Epithelial cell of prostate (primary cell): ENCODE measurements around the gene TNC.
A peak's percentile ranks its signal among the peaks of the same experiment; 100 is the strongest.

Source experiments
- DNase-seq: peaks from one replicate; pipeline ENCODE4 v3.0.0-alpha.2; 2011; ENCODE audit warnings: low read depth, low spot score
- H3K27ac ChIP-seq: fragments of 450-650 bp; 2 replicates; pipeline ENCODE4 v1.5.1; 2017; ENCODE audit warnings: mild to moderate bottlenecking

Gene TNC

DNA sequence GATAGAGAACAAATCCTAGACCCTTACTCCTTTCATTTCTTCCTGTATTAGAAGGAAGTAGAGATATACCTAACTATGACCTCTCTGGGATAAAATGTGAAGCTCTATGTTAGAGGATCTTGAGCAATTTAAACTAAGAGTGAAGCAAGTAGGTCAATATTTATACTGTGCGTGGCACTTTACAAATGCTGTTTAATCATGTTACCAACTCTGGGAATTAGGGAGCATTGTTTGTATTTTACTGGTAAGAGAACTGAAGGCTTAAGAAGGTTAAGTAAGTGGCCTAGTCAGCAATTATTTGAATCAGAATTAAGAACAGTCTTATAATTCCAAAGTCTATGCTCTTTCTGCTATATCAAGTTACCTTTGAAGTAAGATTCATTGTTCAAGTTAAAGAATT lies 12.0 kb downstream of the TNC start:
- H3K27ac ChIP-seq, result peak overlapping the region; percentile 71
- peak; percentile 40 for DNase-seq

GRCh38 chr9:115104908-115105307 lies 13.0 kb downstream of the TNC start:
- peak overlapping the region; percentile 71 for H3K27ac ChIP-seq
- no peak for DNase-seq

DNA sequence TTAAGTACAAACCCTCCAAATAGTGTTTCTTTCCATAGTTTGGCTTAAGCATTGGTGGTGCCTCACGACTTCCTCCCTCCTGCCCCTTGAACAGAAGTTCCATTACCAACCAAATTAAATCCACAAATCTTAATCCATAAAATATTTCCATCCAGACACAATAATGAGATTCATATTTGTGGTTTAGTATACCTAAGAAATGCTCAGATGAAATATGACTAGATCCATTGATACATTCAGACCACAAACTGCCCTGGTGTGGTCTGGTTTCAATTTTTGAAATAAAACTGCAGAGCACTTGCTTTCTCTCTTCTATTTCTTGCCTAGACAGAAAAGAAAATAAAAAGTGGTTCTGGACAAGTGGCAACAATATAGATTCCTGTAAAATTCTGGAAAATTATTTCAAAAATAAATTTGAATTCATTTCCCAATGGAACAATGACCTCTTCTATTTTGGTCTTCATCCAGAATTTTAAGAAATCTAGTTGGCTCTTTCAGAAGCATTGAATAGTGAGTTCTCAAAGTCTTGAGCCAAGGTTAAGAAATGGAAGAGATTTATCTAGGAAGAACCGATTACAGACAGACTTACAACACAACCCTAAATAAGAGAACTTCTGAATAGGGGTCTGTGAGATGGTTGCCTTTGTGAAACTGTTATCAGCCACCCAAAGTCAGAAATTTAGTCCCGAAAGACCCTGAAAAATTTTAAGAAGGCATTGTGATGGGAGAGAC lies 14.0 kb downstream of the TNC start:
- H3K27ac ChIP-seq, result no peak overlapping the region
- DNase-seq, result no peak

DNA sequence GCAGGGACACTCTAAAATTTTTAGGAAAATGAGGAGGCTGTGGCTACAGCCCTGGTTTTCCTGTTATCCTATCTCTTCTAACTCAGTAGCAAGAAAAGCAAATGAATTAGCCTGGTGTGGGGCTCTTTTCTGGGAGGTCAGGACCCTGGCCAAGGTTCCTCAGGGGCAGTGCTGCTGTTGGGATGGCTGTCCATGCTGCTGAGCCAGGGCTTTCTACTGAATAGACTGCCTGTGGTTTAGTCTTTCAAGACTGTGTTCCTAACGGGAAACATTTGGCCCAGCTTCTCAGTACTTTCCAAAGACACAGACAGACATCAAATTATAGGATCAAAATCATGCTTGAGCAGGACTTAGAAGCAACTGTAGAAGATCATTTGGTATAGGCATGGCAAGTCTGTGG lies 18.1 kb downstream of the TNC start:
- no peak for DNase-seq
- H3K27ac ChIP-seq, result no peak overlapping the region

- DNase-seq, result no peak
- H3K27ac ChIP-seq, result no peak overlapping the region
These were observed 19.6 kb downstream of the TNC start for GRCh38 chr9:115098226-115098965.

DNA sequence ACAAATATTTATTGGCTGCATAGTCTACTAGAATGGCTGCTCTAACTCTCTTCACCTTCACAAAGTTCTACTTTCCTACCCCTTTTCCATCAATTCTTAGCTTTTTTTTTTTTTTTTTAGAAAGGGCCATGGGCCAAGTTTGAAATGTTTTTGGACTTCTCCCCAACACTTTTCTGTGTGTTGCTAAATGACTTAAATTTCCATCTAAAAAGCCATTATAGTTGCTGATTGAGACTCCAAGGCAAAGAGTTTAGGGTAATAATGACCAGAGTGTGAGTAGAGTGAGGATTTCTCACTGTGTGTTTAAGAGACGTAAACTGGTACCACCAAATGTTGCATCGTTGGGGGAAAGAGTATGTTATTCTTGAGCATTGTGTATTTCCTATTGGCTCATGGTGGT lies 24.4 kb downstream of the TNC start:
- no peak overlapping the region for H3K27ac ChIP-seq
- no peak for DNase-seq

GRCh38 chr9:115090486-115090885 lies 27.5 kb downstream of the TNC start:
- no peak for DNase-seq
- H3K27ac ChIP-seq, result no peak overlapping the region

GRCh38 chr9:115088860-115089259 lies 29.1 kb downstream of the TNC start:
- H3K27ac ChIP-seq, result peak overlapping the region; percentile 68
- no peak for DNase-seq

- H3K27ac ChIP-seq, result peak overlapping the region; percentile 68
- no peak for DNase-seq
These were observed 31.1 kb downstream of the TNC start for GRCh38 chr9:115086886-115087285.

- H3K27ac ChIP-seq, result peak overlapping the region; percentile 68
- DNase-seq, result no peak
These were observed 31.5 kb downstream of the TNC start for GRCh38 chr9:115086461-115086860.

DNA sequence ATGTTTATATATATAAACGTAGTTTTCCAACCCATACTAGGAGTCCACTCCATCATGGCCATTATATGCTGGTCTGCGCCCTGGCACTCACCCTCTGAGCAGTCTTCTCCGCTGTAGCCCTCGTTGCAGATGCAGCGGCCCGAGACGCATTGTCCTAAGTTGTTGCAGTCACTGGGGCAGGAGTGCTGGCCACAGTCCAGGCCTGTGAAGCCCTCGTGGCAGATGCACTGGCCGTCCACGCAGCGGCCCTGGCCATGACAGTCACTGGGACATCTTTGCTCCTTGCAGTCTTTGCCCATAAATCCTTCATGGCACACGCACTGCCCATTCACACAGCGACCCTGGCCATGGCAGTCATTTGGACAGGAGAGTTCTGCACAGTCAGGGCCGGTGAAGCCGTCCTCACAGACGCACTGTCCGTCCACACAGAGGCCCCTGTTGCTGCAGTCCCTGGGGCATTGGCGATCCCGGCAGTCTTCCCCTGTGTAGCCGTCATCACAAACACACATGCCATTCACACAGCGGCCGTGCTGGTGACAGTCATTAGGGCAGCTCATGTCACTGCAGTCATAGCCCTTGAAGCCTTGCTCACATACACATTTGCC lies 32.1 kb downstream of the TNC start:
- DNase-seq, result no peak
- H3K27ac ChIP-seq, result no peak overlapping the region

DNA sequence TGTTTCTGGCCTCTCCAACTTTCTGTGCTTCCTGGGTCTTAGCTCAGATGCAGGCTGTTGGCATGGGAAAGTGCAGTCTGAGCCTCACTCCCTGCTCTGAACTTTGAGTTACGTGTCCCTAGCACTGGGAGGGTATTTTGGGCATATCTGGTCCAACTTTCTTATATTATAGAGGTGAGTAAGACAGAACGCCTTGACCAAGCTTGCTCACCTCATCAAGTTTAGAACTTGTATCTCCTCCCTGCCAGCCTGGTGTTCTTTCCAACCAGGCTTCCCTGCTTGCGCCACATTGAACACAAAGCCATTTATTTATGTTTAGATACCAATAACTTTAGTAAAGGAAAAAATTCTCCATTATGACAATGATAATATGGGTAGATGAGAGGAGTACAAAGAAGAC lies 33.2 kb downstream of the TNC start:
- peak overlapping the region; percentile 31 for H3K27ac ChIP-seq
- peak; percentile 48 for DNase-seq

GRCh38 chr9:115084157-115084556 lies 33.8 kb downstream of the TNC start:
- peak overlapping the region; percentile 31 for H3K27ac ChIP-seq
- DNase-seq, result no peak

GRCh38 chr9:115080242-115080641 lies 37.7 kb downstream of the TNC start:
- DNase-seq, result no peak
- H3K27ac ChIP-seq, result no peak overlapping the region

- DNase-seq, result no peak
- H3K27ac ChIP-seq, result no peak overlapping the region
These were observed 38.8 kb downstream of the TNC start for GRCh38 chr9:115079156-115079555.

- no peak overlapping the region for H3K27ac ChIP-seq
These were observed 44.5 kb downstream of the TNC start for GRCh38 chr9:115073456-115073855.

DNA sequence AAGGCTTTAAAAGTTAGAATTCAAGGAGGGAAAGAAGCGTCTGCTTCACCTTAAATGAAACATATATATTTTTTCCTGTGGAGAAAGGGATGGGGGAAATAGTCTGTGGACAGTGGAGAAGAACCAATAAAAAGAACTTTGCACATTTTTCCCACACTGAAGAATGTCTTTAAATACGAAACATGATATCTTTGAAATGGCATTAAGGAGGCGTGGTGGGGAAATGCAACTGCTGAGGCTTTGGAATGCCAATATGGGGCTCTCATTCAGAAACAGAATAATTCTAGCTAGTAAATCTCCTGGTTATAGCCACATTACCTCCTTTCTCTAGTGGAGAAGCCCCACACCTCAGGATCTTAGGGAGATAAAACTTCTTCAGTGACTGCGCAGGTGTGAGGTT lies 46.8 kb downstream of the TNC start:
- no peak for DNase-seq

More at GRCh38 chr9:115073456-115073855, 44.5 kb downstream of the TNC start:
- DNase-seq, result no peak

GRCh38 chr9:115069771-115070170 lies 48.2 kb downstream of the TNC start:
- H3K27ac ChIP-seq, result no peak overlapping the region
- no peak for DNase-seq

More for the DNA sequence above, 46.8 kb downstream of the TNC start:
- no peak overlapping the region for H3K27ac ChIP-seq

DNA sequence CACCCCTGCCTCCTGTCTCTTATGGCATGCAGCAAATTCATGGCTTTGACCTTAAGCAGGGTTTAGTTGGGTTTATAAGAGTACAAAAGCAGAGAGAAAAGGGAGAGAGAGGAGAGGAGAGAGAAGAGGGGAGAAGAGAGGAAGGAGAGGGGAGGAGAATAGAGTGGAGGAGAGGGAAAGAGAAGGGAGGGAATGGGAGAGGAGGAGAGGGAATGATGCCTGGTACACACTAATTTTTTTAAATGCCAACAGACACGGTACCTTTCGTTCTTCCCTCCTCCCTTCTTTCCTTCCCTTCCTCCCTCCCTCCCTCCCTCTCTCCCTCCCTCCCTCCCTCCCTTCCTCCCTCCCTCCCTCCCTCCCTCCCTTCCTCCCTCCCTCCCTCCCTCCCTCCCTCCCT lies 48.7 kb downstream of the TNC start:
- no peak for DNase-seq
- H3K27ac ChIP-seq, result no peak overlapping the region

DNA sequence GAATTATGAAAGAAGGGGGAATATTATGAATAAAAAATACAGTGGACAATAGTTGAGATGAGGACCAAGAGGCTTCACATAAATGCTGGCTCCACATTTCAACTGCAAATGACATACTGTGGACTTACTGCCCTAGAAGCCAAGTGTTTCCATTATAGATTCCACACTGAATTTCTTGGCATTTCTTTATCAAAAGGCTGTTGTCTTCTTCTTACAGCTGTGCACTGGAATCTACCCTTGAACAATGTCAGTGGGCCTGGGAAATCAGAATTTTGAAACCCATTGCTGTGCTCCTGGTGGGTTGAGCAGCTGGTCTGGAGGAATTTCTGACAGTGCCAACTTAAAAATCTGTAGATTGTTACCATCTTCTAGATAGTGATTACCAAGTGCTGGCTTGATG lies 49.9 kb downstream of the TNC start:
- H3K27ac ChIP-seq, result no peak overlapping the region
- no peak for DNase-seq

DNA sequence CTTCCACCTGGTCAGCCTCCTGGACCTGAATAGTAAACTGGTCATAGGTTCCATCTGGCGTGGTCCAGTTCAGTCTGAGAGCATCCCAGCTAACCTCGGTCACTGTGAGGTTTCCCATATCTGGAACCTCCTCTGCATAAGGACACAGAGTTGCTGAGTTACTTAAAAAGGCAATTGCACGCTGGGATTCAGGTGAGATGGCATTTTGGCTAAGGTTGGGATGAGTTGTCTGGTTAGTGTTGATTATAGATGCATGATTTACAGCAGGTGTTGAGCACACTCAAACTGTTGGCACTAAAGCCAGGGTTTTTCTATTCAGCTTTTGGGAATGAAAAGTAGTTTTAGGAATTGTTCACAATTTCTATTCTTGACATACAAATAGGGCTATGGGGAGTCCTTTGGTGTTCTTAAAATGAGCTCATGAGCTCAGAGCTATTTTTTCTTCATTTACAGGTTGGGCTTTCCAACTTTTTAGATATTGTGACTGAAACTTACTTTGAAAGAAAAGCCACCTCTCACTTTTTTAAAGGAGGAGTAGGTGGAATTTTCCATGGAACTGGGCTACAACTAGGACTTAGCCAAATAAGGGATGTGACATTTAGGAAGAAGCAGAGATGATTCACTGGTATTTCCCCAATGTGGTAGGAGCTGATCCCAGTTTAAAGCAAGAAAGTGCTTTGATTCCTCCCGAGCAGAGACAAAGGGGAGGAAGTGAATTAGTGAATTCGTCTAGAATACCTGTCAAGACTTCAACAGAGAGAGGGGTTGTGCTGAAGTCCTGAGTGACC lies 54.7 kb downstream of the TNC start:
- no peak for DNase-seq
- H3K27ac ChIP-seq, result no peak overlapping the region
